ENCODE data around the gene PYGL. TPM values are rescaled to one million over a fixed set of nuclear protein-coding genes. Genes with fewer than 3 reads are reported as not detected.
"Not testable (repeated sequence)": the region's sequence is repeated elsewhere in the genome, so short reads cannot be mapped to it uniquely, and the experiment has no call there.

PYGL gene
- total RNA-seq, 1 experiment from 2014 or later, result 48.3 TPM

DNA sequence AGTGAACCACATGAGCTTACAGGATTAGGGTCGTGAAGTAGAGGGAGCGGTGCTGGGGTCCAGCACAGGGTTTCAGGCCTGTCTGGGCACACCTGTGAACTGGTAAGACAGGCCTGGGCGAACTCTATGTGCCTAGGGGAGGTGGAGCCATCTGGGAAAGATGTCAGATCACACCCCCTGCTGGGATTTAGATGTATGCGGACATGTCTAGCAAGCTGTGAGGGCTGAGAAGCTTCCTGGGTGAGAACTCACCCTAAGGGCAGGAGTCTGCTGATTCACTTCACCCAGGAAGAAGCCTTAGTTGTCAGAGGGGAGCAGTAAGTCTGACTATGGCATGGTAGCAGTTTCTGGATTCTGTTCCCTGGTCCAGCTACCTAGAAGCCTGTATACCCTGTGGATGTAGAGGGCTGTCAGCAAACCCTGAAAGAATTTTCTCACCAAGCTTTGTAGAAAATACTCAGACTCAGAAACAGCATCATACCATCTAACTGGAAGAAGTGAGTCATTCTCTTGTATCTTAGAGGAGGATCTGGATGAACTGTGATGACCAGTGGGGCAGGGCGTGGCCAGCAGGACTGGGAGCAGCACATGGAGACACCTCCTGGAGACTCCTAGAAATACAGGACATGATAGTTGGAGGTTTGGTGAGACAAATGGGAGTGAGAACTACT, 11.2 kb upstream of the PYGL start:
- DNase-seq (ENCODE audit: low read depth), result peak; percentile 96

DNA sequence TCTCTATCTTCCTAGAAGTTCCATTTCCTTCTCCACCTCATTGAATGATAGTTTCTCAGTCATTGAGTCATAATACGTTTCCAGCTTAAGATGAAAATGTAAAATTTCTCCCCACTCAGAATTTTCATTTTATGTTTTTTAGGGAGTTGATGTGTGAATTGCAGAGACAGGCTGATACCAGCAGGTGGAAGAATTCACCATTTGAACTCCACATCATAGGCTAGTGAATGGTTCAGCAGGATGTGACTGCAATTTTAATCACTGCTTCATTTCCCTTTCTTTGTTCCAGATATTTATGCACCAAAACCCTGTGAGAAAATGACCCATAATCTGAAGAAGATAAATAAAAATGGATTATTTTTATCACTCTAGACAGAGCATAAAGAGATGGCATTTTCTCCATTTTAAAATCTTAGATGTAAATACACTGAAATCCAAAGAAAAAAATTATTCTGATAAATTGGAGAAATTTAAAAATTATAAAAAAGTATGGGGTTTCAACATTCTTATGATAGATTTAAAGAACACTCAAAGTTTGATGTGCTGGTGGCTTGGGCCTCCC, 10.6 kb upstream of the PYGL start:
- peak; percentile 65 for DNase-seq (ENCODE audit: low read depth)

DNA sequence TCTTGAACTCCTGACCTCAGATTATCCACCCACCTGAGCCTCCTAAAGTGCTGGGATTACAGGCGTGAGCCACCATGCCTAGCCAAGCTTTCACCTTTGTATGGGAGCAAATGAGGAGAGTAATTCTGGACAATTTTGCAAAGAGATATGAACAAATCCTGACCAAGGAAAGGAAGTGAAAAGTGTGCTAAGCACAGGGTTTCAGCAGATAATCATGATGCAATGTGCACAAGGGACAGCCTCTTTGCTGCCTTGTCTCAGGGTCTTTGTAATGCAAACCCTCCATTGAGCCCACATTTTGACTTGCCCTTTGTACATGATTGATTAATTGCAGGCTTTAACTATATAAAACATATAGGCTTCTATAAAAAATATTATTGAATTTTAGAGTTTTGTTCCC, 9.2 kb upstream of the PYGL start:
- DNase-seq (ENCODE audit: low read depth), result no peak

DNA sequence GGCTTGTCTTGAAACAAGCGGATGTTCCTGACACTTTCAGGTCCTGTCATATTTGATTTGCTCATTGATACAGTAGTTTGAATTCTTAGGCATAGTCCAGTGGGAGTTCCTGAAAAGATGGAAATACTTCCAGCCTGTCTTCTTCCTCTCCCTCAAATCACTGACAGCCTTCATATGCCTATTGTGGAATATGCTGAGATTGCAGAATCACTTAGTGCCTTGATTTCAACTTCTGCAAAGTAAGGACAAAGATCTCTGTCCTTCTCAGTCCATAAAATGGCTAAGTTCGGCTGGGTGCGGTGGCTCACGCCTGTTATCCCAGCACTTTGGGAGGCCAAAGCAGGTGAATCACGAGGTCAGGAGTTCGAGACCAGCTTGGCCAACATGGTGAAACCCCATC, 6.7 kb upstream of the PYGL start:
- DNase-seq (ENCODE audit: low read depth), result no peak

DNA sequence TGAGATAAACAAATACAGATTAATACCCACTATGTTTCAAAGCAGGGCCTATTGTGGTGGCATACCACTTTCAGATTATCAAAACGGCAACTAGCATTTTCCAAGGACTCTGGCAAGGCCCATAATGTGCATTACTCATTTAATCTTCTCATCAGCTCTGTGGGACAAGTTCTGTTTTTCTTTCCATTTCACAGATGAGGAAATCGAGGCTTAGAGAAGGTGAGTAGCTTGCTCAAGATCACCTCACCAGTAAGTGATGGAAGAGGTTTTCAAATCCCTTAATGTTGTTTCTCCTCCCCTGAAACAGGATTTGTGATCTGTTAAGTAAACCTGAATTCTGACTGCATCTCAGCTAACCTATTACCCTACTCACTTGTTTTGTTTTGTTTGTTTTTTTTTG, 3.9 kb upstream of the PYGL start:
- no peak for DNase-seq (ENCODE audit: low read depth)

DNA sequence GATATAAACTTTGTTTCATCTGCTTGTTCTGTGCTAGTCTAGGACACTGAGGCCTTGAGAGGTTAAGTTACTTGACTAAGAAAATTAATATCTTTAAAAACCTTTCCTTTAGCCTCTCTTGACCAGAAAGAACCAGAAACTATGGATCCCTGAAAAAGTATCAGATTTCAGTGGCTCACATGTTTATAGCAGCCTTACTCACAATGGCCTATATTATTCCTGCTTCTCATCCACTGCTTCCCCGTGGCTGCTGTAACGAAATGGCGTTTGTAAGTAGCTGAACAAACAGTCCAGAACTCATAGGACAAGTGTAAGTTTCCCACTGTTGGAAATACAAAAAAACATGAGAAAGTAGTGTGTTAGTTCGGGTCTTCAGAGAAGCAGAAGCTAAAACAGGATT, 3.2 kb upstream of the PYGL start:
- no peak for DNase-seq (ENCODE audit: low read depth)

DNA sequence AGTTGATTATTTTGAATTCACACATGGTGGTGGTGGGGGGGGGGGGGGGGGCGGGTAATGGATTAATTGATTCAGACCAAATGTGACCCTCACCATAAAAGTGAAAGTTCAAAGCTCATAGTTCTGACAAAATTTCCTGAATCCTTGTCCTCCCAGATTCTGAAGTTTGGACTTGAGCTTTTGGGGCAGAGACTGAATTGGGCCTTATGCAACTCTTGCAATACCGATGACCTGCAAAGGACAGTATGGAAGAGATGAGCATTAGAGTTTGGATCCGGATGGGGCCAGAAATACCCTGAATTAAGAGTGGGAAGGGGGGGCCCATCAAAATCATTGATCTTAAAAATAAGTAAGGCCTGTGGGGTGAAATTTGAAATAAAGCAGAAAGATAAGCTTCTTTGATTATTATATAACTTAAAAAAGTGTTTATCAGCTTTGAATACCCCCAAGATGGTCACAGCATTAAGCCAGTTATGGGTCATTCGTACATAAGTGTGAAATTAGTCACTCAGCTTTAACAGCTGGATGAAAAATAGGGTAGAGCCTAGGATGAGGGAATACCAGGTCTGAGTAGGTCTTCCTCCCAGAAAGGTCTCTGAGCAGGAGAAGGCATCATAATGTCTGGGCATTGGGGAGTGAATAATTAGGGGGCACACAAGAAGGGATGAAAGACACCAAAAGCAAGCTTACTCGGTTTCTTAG, 2.1 kb upstream of the PYGL start:
- no peak for DNase-seq (ENCODE audit: low read depth)

DNA sequence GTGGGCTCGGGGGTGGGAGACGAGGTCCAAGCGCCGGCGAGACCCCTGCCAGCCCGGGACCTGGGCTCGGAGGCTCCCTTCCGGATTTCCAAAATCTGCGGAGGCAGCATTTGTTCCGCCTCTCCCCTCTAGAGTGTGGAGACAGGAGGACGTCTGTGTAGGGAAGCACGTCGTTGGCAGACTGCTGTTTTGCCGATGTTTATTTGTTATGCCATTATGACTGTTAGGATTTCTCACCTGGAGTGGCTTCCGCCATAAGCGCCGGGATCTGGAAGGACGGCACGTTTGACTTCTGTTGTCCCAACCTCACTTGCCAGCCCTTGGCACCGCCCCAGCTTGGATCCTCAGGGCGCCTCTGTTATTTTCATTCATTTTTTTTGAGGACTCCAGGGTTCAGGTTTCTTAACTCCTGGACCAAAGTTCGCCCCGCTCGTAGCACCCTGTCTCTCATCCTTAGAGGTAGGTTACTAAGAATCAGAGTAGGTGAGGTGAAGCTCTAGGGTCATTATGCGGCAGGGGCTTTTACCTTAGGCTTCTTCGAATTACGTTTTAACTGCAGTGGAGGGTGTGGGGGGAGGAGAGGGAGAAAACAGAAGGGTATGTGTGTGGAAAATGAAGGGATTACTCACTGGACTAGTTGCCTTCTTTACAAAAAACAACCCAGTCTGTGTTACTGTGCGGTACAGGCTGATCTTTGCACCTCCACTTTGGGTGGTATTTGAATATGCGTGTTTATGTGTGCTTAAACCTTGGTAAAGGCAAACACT, 547 bp upstream of the PYGL start:
- peak; percentile 50 for DNase-seq (ENCODE audit: low read depth)

DNA sequence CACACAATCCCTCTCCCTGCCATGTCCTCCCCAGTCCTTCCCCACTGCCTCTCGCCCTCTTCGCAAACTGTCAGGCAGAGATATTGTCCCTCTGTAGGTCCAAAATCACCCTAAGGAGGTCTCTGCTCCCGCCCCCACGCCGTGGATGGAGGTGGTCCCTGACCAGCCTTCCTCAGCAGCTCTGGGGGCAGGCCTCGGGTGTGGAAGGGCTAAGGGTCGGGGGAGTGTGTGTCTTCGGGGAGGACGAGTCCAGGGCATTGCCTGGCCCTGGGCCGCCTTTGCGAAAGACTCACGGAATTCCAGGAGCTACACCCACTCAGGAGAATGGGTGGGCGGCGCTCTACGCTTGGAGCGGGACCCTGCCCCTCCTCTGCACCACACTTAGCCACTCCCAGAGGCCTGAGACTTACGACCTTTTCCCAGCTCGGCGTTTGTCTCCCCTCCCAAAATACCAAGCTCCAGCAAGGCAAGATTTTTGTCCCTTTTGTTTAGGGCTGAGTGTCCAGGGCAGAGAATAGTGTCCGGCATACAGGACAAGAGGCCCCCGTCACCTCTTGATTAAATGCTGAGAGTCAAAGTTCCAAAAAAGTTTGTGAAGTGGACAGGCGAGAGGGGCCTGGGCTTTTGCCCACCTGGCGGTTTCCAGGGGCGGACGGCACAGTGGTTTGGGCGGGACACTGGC, 881 bp downstream of the PYGL start:
- no peak for DNase-seq (ENCODE audit: low read depth)

DNA sequence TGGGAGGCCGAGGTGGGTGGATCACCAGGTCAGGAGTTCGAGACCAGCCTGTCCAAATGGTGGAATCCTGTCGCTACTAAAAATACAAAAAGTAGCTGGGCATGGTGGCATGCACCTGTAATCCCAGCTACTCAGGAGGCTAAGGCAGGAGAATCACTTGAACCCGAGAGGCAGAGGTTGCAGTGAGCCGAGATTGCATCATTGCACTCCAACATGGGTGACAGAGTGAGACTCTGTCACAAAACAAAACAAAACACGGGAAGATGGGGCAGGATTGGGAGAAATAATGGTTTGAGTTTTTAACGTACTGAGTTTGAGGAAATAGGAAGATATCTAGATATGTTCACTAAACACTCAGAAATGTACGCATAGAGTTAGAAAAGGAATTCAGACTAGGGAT, 2.6 kb downstream of the PYGL start:
- not testable (repeated sequence) for DNase-seq (ENCODE audit: low read depth)

DNA sequence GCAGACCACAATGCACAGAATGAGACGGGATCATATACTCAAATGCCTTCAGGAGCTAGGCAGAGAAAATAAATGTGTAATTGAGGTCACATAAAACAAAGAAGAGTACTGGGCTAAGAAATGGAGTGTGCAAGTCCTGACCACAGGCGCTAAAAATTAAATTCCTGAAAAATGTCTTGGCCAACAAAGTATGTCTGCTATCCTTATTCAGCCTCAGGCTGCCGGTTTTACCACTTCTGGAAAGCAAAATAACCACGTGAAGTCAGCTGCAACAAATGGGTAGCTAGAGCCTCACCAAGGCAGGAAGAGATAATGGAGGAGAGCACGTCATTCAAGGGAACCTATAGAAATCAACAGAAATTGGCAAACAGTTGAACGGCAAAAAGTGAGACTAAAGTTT, 3.1 kb downstream of the PYGL start:
- DNase-seq (ENCODE audit: low read depth), result peak; percentile 74

DNA sequence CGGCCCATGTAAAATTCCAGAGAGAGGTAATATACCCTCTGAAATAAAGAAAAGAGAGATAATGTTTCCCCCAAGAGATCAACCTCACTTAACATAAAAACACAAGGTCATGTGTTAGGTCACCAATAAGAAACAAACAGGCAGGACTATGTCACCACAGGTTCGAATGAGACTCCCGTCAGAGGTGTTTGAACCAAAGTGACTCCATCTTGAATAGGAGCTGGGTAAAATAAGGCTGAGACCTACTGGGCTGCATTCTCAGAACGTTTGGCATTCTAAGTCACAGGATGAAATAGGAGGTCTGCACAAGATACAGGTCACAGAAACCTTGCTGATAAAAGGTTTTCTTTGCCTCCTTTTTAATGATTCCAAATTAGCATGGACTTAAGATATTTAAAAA, 6.5 kb downstream of the PYGL start:
- DNase-seq (ENCODE audit: low read depth), result no peak

DNA sequence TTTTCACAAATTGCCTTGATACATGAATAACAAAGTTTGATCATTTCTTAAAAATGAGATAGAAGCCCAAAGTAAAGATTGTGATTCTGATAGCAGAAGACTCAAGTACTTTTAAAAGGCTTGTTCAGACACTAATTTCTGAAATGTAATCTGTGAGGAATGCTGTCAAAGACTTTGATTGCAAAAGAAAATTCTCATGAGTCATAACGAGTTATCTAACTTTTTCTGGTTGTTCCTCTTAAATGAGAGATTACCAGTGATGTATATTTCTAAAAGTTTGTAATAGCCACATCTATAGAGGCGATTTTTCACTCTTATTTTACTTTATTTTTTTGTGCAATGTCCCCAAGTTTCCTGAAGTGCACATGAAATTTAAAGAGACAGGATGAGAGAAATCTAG, 7.0 kb downstream of the PYGL start:
- no peak for DNase-seq (ENCODE audit: low read depth)

DNA sequence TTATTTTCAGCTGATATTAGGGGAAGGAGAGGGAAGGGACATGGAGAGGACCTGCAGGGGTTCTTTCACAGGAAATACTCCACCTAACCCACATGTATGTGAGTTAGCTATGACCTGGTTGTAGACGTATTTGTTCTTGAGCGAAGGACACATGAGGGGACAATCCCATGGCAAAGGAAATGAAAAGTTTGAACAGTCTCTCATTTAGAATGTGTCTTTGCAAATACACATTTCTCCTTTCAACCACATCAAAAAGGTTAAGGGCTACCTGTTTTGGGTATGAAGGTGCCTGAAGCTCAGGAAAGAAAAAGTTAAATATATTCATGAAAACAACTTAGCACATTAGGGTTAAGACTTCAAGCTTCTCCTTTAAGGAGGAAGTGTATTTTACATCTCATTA, 7.4 kb downstream of the PYGL start:
- DNase-seq (ENCODE audit: low read depth), result no peak

DNA sequence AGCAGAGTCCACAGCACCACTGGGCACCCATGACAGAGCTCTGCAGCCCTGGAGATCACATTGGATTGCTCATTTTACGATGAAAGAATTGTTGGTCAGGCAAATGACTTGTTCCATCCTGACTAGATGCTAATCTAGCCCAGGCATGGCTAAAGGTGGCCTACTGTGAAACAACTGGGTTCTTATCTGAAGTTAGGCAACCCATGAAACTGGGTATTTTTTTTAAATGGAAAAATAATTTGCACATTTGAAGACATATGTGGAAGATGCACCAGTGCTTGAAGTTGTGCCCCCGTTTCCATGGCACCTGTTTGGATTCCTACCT, 8.3 kb downstream of the PYGL start:
- no peak for DNase-seq (ENCODE audit: low read depth)

DNA sequence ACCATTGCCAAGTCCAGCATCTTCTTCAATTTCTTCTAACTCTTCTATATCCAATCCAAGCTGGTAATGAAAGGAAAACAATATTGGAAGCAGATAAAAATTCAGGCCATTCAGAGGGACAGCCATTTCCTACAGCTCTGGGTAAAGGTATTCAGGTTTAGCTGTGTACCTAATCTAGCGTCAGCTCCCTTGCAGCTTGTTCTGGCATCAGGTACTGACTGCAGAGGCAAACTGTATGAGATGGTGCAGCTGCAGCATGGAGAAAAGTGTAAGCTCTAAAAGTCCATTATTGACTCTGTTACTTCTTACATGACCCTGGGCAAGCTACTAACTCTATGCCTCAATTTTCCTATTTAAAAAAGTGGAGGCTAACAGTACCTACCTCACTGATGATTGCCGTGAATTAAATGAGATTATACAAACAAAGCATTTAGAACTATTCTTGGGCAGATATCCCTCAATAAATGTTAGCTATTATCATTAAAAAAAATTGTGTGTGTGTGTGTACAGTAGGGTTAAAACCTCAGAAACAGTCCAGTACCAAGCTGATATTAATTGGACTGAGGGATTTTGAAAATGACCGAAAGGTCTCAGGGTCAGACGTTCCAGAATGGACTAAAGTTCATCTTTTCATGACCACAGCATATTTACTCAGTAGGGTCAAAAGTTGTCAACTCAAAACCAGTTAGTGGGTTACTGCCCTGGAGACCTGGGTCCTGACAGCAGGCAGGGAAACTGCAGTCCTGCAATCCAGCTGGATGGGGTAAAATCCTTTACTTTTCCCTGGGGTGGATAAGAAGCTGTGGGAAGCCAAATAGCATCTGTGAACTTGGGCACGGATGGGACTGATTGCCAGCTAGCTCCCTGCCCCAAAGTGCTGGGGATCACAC, 8.9 kb downstream of the PYGL start:
- DNase-seq (ENCODE audit: low read depth), result no peak

DNA sequence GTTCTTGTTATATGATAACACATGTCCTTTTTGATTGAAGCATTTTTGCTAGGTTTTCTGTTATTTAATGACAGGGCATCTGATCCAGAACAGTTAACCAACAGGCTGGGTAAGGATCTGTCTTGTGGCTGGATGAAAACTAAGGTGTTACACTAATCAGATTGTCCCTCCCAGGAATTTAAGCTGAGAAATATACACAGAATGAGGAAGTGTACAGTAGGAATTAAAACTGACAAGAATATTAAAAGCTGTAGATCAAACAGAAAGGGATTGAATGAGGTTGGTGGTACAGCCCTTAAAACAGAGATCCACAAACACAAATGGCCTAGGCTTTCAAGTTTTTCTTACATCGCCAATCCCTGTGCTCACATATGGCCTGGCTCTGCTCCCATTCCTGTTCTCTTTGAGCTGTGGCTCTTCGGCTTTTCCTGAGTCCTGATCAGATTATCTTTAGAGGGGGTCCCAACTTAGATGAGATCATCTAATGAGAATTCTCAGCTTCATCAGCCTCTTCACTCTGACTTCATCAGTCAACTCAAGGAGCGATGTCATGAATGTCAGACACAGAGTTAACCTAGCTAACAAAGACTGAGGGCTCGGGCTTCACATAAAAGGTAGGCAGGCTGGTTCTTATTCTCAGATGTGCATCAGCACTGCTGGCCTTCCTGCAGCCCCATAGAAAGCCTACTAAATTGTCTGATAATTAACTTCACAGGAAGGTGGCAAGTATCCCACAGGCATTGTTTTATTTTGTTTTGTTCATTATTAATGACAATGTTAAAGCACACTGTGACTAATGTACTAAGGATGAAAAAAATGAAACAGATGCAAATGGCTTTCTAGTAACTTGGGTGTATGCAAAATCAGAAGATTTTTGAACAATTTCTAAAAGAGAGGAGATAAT, 11.4 kb downstream of the PYGL start:
- no peak for DNase-seq (ENCODE audit: low read depth)

DNA sequence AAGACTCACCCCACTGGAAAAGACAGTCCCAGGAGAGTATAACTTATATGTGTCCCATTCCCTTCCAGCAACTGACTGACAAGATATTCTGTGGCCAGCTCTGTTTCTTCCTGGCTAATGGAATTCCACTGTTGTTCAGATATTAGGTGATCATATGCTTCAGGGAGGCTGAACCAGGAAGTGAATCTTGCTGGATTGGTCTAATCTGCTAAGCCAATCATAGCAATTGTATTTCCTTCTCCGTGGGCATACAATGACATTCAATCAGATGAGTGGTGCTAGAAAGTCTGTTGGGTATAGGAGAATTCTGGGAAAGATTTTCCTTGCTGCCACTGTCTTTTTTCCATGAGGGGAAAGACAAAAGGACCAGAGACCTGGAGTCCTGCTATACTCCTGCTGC, 12.1 kb downstream of the PYGL start:
- DNase-seq (ENCODE audit: low read depth), result no peak

DNA sequence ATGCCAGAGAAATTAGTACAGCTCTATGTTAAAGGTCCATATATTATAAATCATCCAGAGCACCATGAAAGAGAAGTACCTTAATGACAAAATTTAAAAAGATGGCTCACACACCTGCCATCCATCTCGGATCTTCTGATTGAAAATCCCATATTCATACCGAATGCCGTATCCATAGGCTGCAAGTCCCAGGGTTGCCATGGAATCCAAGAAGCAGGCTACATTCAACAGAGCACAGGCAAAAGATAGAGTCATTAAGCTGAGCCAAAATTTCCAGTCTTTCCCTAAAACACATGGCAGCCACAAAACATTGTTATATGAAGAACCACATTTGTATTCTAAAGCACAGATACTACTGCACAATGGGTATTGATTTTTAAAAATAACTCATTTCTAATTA, 12.7 kb downstream of the PYGL start:
- no peak for DNase-seq (ENCODE audit: low read depth)

DNA sequence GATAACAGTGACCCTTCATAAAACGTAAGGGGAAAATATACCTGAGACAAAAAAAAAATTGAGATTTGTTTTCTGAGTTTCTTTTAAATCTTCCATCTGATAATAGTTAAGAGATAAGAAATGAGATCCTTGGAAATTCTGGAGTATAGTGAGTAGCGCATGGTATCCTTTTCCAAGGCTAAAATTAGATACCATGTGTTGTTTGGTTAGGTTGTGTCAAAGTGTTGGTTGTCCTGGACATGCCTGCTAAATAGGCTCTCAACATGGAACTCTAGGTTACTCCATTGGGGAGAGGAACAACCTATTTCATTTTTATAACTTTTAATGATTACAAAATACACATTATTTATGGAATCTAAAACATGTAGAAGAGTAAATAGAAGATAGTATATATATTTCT, 14.8 kb downstream of the PYGL start:
- DNase-seq (ENCODE audit: low read depth), result no peak
